Measurements from ENCODE around the gene HYKK. TPM values are rescaled to one million over a fixed set of nuclear protein-coding genes. Genes with fewer than 3 reads are reported as not detected.

HYKK gene, protein sequence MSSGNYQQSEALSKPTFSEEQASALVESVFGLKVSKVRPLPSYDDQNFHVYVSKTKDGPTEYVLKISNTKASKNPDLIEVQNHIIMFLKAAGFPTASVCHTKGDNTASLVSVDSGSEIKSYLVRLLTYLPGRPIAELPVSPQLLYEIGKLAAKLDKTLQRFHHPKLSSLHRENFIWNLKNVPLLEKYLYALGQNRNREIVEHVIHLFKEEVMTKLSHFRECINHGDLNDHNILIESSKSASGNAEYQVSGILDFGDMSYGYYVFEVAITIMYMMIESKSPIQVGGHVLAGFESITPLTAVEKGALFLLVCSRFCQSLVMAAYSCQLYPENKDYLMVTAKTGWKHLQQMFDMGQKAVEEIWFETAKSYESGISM
- total RNA-seq (2021) (3.1 to 4.9 TPM (median 4.4 TPM) in 3 replicates), Bru-seq, nascent RNA (percentile 46 among the genes with signal in this experiment)
- long read RNA-seq, experiment 1, partial matches to known transcripts, result 2 of 5 reads
- long read RNA-seq, experiment 1, other reads (novel, unspliced or antisense), result 2 of 5 reads
- long read RNA-seq, experiment 2, partial matches to known transcripts, result 0 of 1 reads
- long read RNA-seq, experiment 2, other reads (novel, unspliced or antisense), result 0 of 1 reads
- long read RNA-seq, experiment 3, partial matches to known transcripts, result 2 of 5 reads
- long read RNA-seq, experiment 3, other reads (novel, unspliced or antisense), result 1 of 5 reads

DNA sequence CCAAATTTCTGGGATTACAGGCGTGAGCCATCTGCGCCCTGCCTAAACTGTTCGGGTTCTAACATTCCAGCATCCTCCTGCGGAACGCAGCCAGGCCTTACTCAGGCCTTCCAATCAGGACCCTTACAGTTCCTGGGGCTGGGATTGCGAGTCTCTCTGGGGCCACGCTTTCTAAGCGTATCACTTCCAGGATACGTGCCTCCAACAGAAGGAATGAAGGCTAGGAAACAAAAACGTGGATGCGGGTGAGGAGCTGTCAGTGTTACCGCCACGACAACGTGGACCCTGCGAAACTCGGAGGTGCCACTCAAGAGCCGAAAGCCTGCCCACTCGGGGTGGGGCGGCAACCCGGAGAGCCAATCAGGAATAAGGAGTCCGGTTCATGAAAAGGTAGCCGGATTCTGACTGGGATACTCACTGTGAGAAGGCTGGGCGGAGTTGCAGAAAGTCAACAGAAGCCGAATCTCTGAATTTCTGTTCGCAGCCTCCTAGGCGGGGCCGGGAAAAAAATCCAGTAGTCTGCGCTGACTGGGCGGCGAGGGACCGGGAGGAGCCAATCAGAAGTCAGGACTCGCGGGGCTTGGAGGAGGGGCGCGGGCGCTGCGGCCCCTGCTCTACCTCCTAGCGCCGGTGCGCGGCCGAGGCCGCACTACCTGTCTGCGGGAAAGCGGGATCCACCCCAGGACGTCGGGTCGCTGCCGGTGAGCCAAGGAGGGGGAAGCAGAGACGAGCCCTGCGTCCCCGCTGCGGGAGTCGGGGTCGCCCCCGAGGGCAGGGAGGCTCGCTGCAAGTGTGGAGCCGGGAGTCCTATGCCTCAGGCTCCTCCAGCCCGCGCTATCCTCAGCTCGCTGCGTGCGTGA lies at the start of gene HYKK:
HYKK (plus strand) TSS at position 607 of the 860 bp plus-strand sequence. CDS start 5,512 bp downstream, outside the sequence.
- H3K4me3 Mint-ChIP-seq, result peak within 1 kb of the TSS; percentile 90
- no peak for TF ChIP-seq GRHL2 (CRISPR knock-in tag; IDR thresholded peaks at IDR 0.05; ENCODE audit: insufficient replicate concordance, severe bottlenecking)
- TF ChIP-seq IRF2 (CRISPR knock-in tag; IDR thresholded peaks at IDR 0.05; ENCODE audit: borderline replicate concordance, low read depth), result no peak
- no peak for TF ChIP-seq TEAD1 (CRISPR knock-in tag; IDR thresholded peaks at IDR 0.05)
- TF ChIP-seq, protein P1, sequence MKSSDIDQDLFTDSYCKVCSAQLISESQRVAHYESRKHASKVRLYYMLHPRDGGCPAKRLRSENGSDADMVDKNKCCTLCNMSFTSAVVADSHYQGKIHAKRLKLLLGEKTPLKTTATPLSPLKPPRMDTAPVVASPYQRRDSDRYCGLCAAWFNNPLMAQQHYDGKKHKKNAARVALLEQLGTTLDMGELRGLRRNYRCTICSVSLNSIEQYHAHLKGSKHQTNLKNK (CRISPR knock-in tag; IDR thresholded peaks at IDR 0.05), result no peak
- 0 out of 2 replicates have a peak, but pooled peaks have one; percentile 14 for TF ChIP-seq MYBL2 (CRISPR knock-in tag; IDR thresholded peaks at IDR 0.05)
- no peak for TF ChIP-seq ZBTB21 (CRISPR knock-in tag; IDR thresholded peaks at IDR 0.05; ENCODE audit: borderline replicate concordance)
- TF ChIP-seq, protein P2, sequence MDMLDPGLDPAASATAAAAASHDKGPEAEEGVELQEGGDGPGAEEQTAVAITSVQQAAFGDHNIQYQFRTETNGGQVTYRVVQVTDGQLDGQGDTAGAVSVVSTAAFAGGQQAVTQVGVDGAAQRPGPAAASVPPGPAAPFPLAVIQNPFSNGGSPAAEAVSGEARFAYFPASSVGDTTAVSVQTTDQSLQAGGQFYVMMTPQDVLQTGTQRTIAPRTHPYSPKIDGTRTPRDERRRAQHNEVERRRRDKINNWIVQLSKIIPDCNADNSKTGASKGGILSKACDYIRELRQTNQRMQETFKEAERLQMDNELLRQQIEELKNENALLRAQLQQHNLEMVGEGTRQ (CRISPR knock-in tag; IDR thresholded peaks at IDR 0.05), result no peak
- TF ChIP-seq ZNF423 (CRISPR knock-in tag; IDR thresholded peaks at IDR 0.05), result 0 out of 2 replicates have a peak, but pooled peaks have one; percentile 9
- TF ChIP-seq NR3C1 (CRISPR knock-in tag; conservative IDR thresholded peaks at IDR 0.05; ENCODE audit: low read depth), result no peak
- TF ChIP-seq GABPB1 (CRISPR knock-in tag; IDR thresholded peaks at IDR 0.05), result peak; percentile 52; the same call in 1 of the 2 replicates
- TF ChIP-seq, protein P3, sequence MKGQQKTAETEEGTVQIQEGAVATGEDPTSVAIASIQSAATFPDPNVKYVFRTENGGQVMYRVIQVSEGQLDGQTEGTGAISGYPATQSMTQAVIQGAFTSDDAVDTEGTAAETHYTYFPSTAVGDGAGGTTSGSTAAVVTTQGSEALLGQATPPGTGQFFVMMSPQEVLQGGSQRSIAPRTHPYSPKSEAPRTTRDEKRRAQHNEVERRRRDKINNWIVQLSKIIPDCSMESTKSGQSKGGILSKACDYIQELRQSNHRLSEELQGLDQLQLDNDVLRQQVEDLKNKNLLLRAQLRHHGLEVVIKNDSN (CRISPR knock-in tag; IDR thresholded peaks at IDR 0.05), result no peak
- TF ChIP-seq, protein P4, sequence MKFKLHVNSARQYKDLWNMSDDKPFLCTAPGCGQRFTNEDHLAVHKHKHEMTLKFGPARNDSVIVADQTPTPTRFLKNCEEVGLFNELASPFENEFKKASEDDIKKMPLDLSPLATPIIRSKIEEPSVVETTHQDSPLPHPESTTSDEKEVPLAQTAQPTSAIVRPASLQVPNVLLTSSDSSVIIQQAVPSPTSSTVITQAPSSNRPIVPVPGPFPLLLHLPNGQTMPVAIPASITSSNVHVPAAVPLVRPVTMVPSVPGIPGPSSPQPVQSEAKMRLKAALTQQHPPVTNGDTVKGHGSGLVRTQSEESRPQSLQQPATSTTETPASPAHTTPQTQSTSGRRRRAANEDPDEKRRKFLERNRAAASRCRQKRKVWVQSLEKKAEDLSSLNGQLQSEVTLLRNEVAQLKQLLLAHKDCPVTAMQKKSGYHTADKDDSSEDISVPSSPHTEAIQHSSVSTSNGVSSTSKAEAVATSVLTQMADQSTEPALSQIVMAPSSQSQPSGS (CRISPR knock-in tag; IDR thresholded peaks at IDR 0.05; ENCODE audit: borderline replicate concordance, low read depth), result no peak
- TF ChIP-seq ZNF219 (CRISPR knock-in tag; IDR thresholded peaks at IDR 0.05; ENCODE audit: borderline replicate concordance), result no peak
- no peak for TF ChIP-seq JUN (CRISPR knock-in tag; IDR thresholded peaks at IDR 0.05)
- TF ChIP-seq NR1H2 (CRISPR knock-in tag; IDR thresholded peaks at IDR 0.05), result no peak
- TF ChIP-seq, protein P5, sequence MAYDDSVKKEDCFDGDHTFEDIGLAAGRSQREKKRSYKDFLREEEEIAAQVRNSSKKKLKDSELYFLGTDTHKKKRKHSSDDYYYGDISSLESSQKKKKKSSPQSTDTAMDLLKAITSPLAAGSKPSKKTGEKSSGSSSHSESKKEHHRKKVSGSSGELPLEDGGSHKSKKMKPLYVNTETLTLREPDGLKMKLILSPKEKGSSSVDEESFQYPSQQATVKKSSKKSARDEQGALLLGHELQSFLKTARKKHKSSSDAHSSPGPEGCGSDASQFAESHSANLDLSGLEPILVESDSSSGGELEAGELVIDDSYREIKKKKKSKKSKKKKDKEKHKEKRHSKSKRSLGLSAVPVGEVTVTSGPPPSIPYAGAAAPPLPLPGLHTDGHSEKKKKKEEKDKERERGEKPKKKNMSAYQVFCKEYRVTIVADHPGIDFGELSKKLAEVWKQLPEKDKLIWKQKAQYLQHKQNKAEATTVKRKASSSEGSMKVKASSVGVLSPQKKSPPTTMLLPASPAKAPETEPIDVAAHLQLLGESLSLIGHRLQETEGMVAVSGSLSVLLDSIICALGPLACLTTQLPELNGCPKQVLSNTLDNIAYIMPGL (CRISPR knock-in tag; IDR thresholded peaks at IDR 0.05), result 0 out of 2 replicates have a peak, but pooled peaks have one; percentile 52
- TF ChIP-seq SP1 (CRISPR knock-in tag; conservative IDR thresholded peaks at IDR 0.05), result peak; percentile 60; the same call in 1 of the 2 replicates
- TF ChIP-seq, protein P6, sequence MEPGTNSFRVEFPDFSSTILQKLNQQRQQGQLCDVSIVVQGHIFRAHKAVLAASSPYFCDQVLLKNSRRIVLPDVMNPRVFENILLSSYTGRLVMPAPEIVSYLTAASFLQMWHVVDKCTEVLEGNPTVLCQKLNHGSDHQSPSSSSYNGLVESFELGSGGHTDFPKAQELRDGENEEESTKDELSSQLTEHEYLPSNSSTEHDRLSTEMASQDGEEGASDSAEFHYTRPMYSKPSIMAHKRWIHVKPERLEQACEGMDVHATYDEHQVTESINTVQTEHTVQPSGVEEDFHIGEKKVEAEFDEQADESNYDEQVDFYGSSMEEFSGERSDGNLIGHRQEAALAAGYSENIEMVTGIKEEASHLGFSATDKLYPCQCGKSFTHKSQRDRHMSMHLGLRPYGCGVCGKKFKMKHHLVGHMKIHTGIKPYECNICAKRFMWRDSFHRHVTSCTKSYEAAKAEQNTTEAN (CRISPR knock-in tag; IDR thresholded peaks at IDR 0.05), result no peak
- no peak for TF ChIP-seq ZNF263 (CRISPR knock-in tag; IDR thresholded peaks at IDR 0.05; ENCODE audit: low read depth)
- TF ChIP-seq GTF2I (CRISPR knock-in tag; conservative IDR thresholded peaks at IDR 0.05), result no peak
- TF ChIP-seq, protein P7, sequence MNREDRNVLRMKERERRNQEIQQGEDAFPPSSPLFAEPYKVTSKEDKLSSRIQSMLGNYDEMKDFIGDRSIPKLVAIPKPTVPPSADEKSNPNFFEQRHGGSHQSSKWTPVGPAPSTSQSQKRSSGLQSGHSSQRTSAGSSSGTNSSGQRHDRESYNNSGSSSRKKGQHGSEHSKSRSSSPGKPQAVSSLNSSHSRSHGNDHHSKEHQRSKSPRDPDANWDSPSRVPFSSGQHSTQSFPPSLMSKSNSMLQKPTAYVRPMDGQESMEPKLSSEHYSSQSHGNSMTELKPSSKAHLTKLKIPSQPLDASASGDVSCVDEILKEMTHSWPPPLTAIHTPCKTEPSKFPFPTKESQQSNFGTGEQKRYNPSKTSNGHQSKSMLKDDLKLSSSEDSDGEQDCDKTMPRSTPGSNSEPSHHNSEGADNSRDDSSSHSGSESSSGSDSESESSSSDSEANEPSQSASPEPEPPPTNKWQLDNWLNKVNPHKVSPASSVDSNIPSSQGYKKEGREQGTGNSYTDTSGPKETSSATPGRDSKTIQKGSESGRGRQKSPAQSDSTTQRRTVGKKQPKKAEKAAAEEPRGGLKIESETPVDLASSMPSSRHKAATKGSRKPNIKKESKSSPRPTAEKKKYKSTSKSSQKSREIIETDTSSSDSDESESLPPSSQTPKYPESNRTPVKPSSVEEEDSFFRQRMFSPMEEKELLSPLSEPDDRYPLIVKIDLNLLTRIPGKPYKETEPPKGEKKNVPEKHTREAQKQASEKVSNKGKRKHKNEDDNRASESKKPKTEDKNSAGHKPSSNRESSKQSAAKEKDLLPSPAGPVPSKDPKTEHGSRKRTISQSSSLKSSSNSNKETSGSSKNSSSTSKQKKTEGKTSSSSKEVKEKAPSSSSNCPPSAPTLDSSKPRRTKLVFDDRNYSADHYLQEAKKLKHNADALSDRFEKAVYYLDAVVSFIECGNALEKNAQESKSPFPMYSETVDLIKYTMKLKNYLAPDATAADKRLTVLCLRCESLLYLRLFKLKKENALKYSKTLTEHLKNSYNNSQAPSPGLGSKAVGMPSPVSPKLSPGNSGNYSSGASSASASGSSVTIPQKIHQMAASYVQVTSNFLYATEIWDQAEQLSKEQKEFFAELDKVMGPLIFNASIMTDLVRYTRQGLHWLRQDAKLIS (CRISPR knock-in tag; IDR thresholded peaks at IDR 0.05; ENCODE audit: borderline replicate concordance), result no peak
- DNase-seq (ENCODE audit: low spot score) (peak; percentile 96), ATAC-seq (peak; percentile 94)
- H3K9me3 Mint-ChIP-seq, result peaks cover 18% of the 10 kb centered on the region
- POLR2A ChIA-PET, result interaction anchor here (0.9 to 1.9 kb wide), 2 partner anchors 58 to 208 kb away, joined by 3 to 7 read pairs; partner anchors contain the start of genes CHRNA5 and SKIC8
- H3K27ac Mint-ChIP-seq, result peak within 1 kb of the TSS; percentile 93
- peaks cover 7% of the 10 kb centered on the region for H3K4me1 Mint-ChIP-seq
- H3K27me3 Mint-ChIP-seq (ENCODE audit: low read depth), result peaks cover 30% of the 10 kb centered on the region
- peaks cover 3% of the 10 kb centered on the region; the same call in 1 of the 2 replicates for H3K36me3 Mint-ChIP-seq
- CTCF ChIA-PET, result interaction anchor here (1.0 to 1.3 kb wide), 5 partner anchors 25 to 84 kb away, joined by 3 to 10 read pairs (median 3); partner anchors contain the start of gene PSMA4

All from WTC11 (cell line).